Measurements from ENCODE around the gene GRIK4. TPM values are rescaled to one million over a fixed set of nuclear protein-coding genes. Genes with fewer than 3 reads are reported as not detected.

GRIK4 gene
- polyA plus RNA-seq, 1 of the 3 experiments (the other 2 are of a cell fraction) = 0.03 TPM

- Histone ChIP-seq H3K79me2 (ENCODE audit: insufficient read depth) (peaks cover 46% of the 10 kb centered on the region), H3K9me3 (no peaks in the 10 kb centered on the region)
- WGBS (ENCODE audit: low lambda C conversion rate) = 4% methylated on average over 31 of the region's 54 CpGs
- no peak for TF ChIP-seq YY1 (IDR thresholded peaks at IDR 0.05; ENCODE audit: low read depth)
- TF ChIP-seq CHD2 (IDR thresholded peaks at IDR 0.05; ENCODE audit: low read length, partially characterized antibody) = peak; percentile 43
- TF ChIP-seq FOSL2 (IDR thresholded peaks at IDR 0.05; ENCODE audit: borderline replicate concordance, low read depth) = no peak
- no peak for TF ChIP-seq SIN3A (IDR thresholded peaks at IDR 0.05; ENCODE audit: borderline replicate concordance, low read depth, low read length)
- TF ChIP-seq ZBTB33 (IDR thresholded peaks at IDR 0.05; ENCODE audit: borderline replicate concordance, low read depth) = no peak
- no peak for TF ChIP-seq CTCF (IDR thresholded peaks at IDR 0.05)
- no peak for TF ChIP-seq EZH2phosphoT487 (IDR thresholded peaks at IDR 0.05; ENCODE audit: borderline replicate concordance, low read depth)
- peak; percentile 47; the same call in 1 of the 2 replicates for TF ChIP-seq RXRA (IDR thresholded peaks at IDR 0.05; ENCODE audit: borderline replicate concordance, low read depth)
- TF ChIP-seq GABPA (IDR thresholded peaks at IDR 0.05; ENCODE audit: low read depth) = peak; percentile 84
- no peak; the same call in 1 of the 2 replicates for TF ChIP-seq FOXM1 (IDR thresholded peaks at IDR 0.05; ENCODE audit: low read depth)
- TF ChIP-seq SMC3 (IDR thresholded peaks at IDR 0.05; ENCODE audit: low read depth, low read length) = no peak
- TF ChIP-seq EP300 (IDR thresholded peaks at IDR 0.05; ENCODE audit: borderline replicate concordance in 1 of 2, low read depth in 1 of 2, low read length in 1 of 2) = peak in 1 of 2 experiments; percentile 20; a peak in 1 of 4 replicates
- TF ChIP-seq ELF1 (IDR thresholded peaks at IDR 0.05) = peak; percentile 81
- TF ChIP-seq JUND (IDR thresholded peaks at IDR 0.05) = no peak
- TF ChIP-seq POLR2AphosphoS5 (IDR thresholded peaks at IDR 0.05; ENCODE audit: low read depth, low read length) = no peak
- TF ChIP-seq TCF12 (IDR thresholded peaks at IDR 0.05) = peak; percentile 13; the same call in 1 of the 2 replicates
- no peak for TF ChIP-seq GATA2 (CRISPR knock-in tag; IDR thresholded peaks at IDR 0.05)
- peak; percentile 95 for TF ChIP-seq USF2 (IDR thresholded peaks at IDR 0.05; ENCODE audit: borderline replicate concordance, low read depth, low read length)
- TF ChIP-seq USF1 (IDR thresholded peaks at IDR 0.05; ENCODE audit: borderline replicate concordance, low read depth) = peak; percentile 98
- TF ChIP-seq TAF1 (IDR thresholded peaks at IDR 0.05; ENCODE audit: borderline replicate concordance, low read depth, low read length) = peak; percentile 69; the same call in 1 of the 2 replicates
- TF ChIP-seq FOXJ3 (CRISPR knock-in tag; IDR thresholded peaks at IDR 0.05) = peak; percentile 43; the same call in 1 of the 2 replicates
- 0 out of 2 replicates have a peak, but pooled peaks have one; percentile 14 for TF ChIP-seq REST (IDR thresholded peaks at IDR 0.05; ENCODE audit: low read depth, low read length)
These were observed 512.6 kb downstream of the GRIK4 start, which contains the start of gene TBCEL for GRCh38 chr11:121023848-121024751. Gene TBCEL, plus strand, starts transcription at chr11:121024102. Its CDS starts 21,589 bp downstream, at chr11:121045691.

More at GRCh38 chr11:121023848-121024751, 512.6 kb downstream of the GRIK4 start, which contains the start of gene TBCEL:
- H4K20me1 ChIP-seq (ENCODE audit: insufficient read depth) = peaks cover 17% of the 10 kb centered on the region; the same call in 1 of the 2 replicates
- H3K4me2 ChIP-seq = peak within 1 kb of the TSS; percentile 92
- H3K9me2 ChIP-seq = no peaks in the 10 kb centered on the region
- POLR2A ChIA-PET = interaction anchor here (0.6 to 1.8 kb wide), 5 partner anchors 11 to 496 kb away, joined by 3 to 4 read pairs (median 3); no protein-coding TSS in a partner anchor
- peak within 1 kb of the TSS; percentile 35 to 76; a peak in 3 of 4 replicates for H3K27ac ChIP-seq (ENCODE audit: low read depth in 2 of 2, low read length in 1 of 2)
- peak within 1 kb of the TSS; percentile 86 for H3K9ac ChIP-seq
- peaks cover 6 to 18% of the 10 kb centered on the region in 2 experiments; a peak in 3 of 4 replicates for H3K4me1 ChIP-seq (ENCODE audit: control insufficient read depth in 1 of 2, insufficient read depth in 2 of 2, low read depth in 1 of 2, low read length in 1 of 2)
- H3K4me3 ChIP-seq (ENCODE audit: low read depth in 2 of 2, low read length in 1 of 2) = peak within 1 kb of the TSS; percentile 74 to 96
- no peaks in the 10 kb centered on the region for H3K27me3 ChIP-seq (ENCODE audit: insufficient read depth)
- no peaks in the 10 kb centered on the region for H3F3A ChIP-seq (replicated peaks; ENCODE audit: insufficient read depth)
- peak within 1 kb of the TSS; percentile 83 for H2AFZ ChIP-seq (ENCODE audit: low read depth)
- CTCF ChIA-PET = interaction anchor here (0.9 to 2.2 kb wide), 6 partner anchors 16 to 513 kb away, joined by 3 to 5 read pairs (median 4); partner anchors contain the start of gene GRIK4
- peaks cover 0 to 7% of the 10 kb centered on the region in 2 experiments for H3K36me3 ChIP-seq (replicated peaks in 1 of 2; ENCODE audit: control insufficient read depth in 1 of 2, insufficient read depth in 2 of 2, low read length in 1 of 2)
- peak; percentile 100 for DNase-seq

Data from SK-N-SH (cell line).